Mucosa of descending colon (tissue), 3 donors: ENCODE results near the gene PLPP2. TPM values are rescaled to one million over a fixed set of nuclear protein-coding genes. Genes with fewer than 3 reads are reported as not detected.

Experiments used
- ATAC-seq: fragments of 200-7000 bp; cut with Tn5 transposase; one replicate; pipeline ENCODE4 v1.9.1; 2020; ENCODE audit warnings: mild to moderate bottlenecking, moderate library complexity
- DNase-seq, 3 donors: peaks; one replicate each; pipeline ENCODE4 v3.0.0-alpha.2; 2020
- H3K36me3 ChIP-seq: fragments of 200-600 bp; one replicate; pipeline ENCODE4 v1.8.0; 2021; ENCODE audit warnings: low read depth, mild to moderate bottlenecking
- H3K4me1 ChIP-seq: fragments of 200-600 bp; one replicate; pipeline ENCODE4 v1.8.0; 2021; ENCODE audit warnings: low read depth, mild to moderate bottlenecking
- H3K4me3 ChIP-seq: fragments of 200-600 bp; one replicate; pipeline ENCODE4 v1.8.0; 2021; ENCODE audit warnings: mild to moderate bottlenecking
- H3K9me3 ChIP-seq: fragments of 200-600 bp; one replicate; pipeline ENCODE4 v1.8.0; 2021; ENCODE audit warnings: mild to moderate bottlenecking
- CTCF ChIP-seq: fragments of 200-600 bp; IDR thresholded peaks from one replicate; pipeline ENCODE4 v1.8.0; 2022; ENCODE audit warnings: antibody characterized with exemption, mild to moderate bottlenecking
- intact Hi-C, 2 donors: fragments of 100-400 bp; cut with DNase I in 1 of 2; cut with micrococcal nuclease in 1 of 2; formaldehyde crosslinking; loops; one replicate each; pipeline versions ENCODE4 v1.11.0 to v1.11.1; 2022; cut with DNase I, micrococcal nuclease
- long read RNA-seq, 2 donors: library from polyadenylated mRNA; unstranded; transcript quantifications; one replicate each; pipeline ENCODE4 v2.0.0, GENCODE V29; 2019 to 2021
- total RNA-seq, 3 donors: library from RNA; stranded (reverse); fragmentation: NEBNext Ultra II Directional in 2 of 3; extraction: Animal tissue kit (Norgen Biotek cat#: 25700) in 2 of 3; gene quantifications; one replicate each; pipeline versions ENCODE4 v1.2.1 to v1.2.4, GENCODE V29; 2021 to 2023
- donor health status: DM: no; HTN: no; CAD: no; lungs with moderate emphysema.
- donor health status: DM: no; HTN: no; CAD: no.
- donor health status: DM: no; HTN: yes; CAD: no.

The PLPP2 gene
- total RNA-seq: 100 to 1,000 TPM in 1 of 3 donors, 10 to 100 TPM in 2; 41.9 to 107 (median 75.4) TPM
- long read RNA-seq, donor 1, full-length matches to known transcripts: 25 of 34 reads
- long read RNA-seq, donor 1, partial matches to known transcripts: 5 of 34 reads
- long read RNA-seq, donor 1, other reads (novel, unspliced or antisense): 4 of 34 reads
- long read RNA-seq, donor 2, transcript PLPP2-201 (6 exons, 1,228 nt): minor isoform, 6 of 121 reads
- long read RNA-seq, donor 2, transcript PLPP2-203 (6 exons, 1,383 nt): major isoform, 102 of 121 reads
- long read RNA-seq, donor 2, partial matches to known transcripts: 10 of 121 reads
- long read RNA-seq, donor 2, other reads (novel, unspliced or antisense): 3 of 121 reads

- Histone ChIP-seq H3K4me1 (peaks cover 29% of the 10 kb centered on the region), H3K36me3 (no peaks in the 10 kb centered on the region), H3K4me3 (peak within 1 kb of the TSS; percentile 36), H3K9me3 (no peaks in the 10 kb centered on the region)
- ATAC-seq (peak; percentile 18), DNase-seq (peak in 2 of 3 donors; percentile 39 to 75)
- TF ChIP-seq CTCF: no peak
- intact Hi-C loops: no loop called here
Measured at GRCh38 chr19:291006-291521, at the start of gene PLPP2. Gene PLPP2 (minus strand): TSS chr19:291403. CDS start chr19:291336, 67 bp downstream.

- H3K4me1 ChIP-seq: peaks cover 16% of the 10 kb centered on the region
- no peaks in the 10 kb centered on the region for H3K9me3 ChIP-seq
- intact Hi-C loops: no loop called here
- TF ChIP-seq CTCF: no peak
- H3K36me3 ChIP-seq: no peaks in the 10 kb centered on the region
- DNase-seq (peak in 1 of 3 donors; percentile 34), ATAC-seq (no peak)
- no peak overlapping the region for H3K4me3 ChIP-seq
Measured at GRCh38 chr19:340620-341385, 49.6 kb upstream of the PLPP2 start.

- intact Hi-C loops: no loop called here
- Histone ChIP-seq H3K4me3 (no peak overlapping the region), H3K4me1 (peaks cover 16% of the 10 kb centered on the region), H3K9me3 (no peaks in the 10 kb centered on the region), H3K36me3 (no peaks in the 10 kb centered on the region)
- TF ChIP-seq CTCF: no peak
- no peak for ATAC-seq
- DNase-seq: no peak
Measured at GRCh38 chr19:339262-339887, 48.2 kb upstream of the PLPP2 start.

- no peaks in the 10 kb centered on the region for H3K36me3 ChIP-seq
- H3K4me1 ChIP-seq: peaks cover 12% of the 10 kb centered on the region
- intact Hi-C loops: no loop called here
- ATAC-seq (no peak), DNase-seq (no peak)
- TF ChIP-seq CTCF: no peak
- no peaks in the 10 kb centered on the region for H3K9me3 ChIP-seq
- H3K4me3 ChIP-seq: no peak overlapping the region
Measured at GRCh38 chr19:338421-338820, 47.2 kb upstream of the PLPP2 start.

- no peak for TF ChIP-seq CTCF
- H3K4me1 ChIP-seq: no peaks in the 10 kb centered on the region
- ATAC-seq: no peak
- intact Hi-C loops: no loop called here
- DNase-seq: no peak
- no peaks in the 10 kb centered on the region for H3K9me3 ChIP-seq
- H3K36me3 ChIP-seq: no peaks in the 10 kb centered on the region
- H3K4me3 ChIP-seq: no peak overlapping the region
Measured at GRCh38 chr19:336067-336614, 44.9 kb upstream of the PLPP2 start.
